RKO (cell line): ENCODE results near the gene MOCS1.

Source experiments
- DNase-seq: peaks from one replicate; pipeline ENCODE4 v3.0.0-alpha.2; 2016; ENCODE audit warnings: low spot score

The MOCS1 gene

GRCh38 chr6:39924283-39924682, 10.0 kb downstream of the MOCS1 start:
- no peak for DNase-seq

- DNase-seq, result no peak
Measured at GRCh38 chr6:39923861-39924260, 10.4 kb downstream of the MOCS1 start.

DNA sequence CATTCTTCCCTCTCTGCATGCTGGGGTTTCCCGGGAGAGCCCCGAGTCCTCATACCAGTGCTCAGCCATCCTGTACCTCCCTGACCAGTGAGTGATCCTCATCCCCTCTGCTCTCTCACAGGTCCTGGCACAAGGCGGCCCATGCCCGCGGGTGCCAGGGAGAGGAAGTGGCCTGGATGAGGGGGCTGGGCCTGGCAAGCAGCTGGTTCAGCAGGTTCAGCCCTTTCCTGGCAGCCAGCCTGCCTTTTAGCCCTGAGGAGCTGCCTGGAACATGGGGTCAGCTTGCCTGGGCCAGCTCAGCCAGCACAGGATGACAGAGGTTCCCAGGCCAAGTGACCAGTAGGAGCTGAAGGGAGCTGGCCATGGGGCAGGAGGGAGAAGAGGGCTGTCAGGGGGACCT, 10.9 kb downstream of the MOCS1 start:
- no peak for DNase-seq

GRCh38 chr6:39922821-39923220, 11.4 kb downstream of the MOCS1 start:
- DNase-seq, result no peak

DNA sequence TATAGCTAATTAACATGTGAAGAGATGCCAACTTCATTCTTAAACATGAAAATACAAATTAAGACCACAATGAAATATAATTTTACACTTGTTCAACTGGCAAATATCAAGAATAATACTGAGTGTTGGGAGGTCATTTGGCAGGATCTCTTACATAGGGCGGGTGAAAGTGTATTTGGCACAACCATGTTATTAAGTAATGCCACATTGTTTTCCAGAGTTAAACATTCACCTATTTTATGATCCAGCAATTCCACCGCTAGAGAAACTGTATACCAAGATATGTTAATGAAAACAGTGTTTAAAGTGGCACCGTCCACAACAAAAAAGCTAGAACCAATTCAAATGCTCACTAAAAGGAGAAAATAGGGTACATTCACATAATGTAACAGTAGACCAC, 14.1 kb downstream of the MOCS1 start:
- DNase-seq, result no peak

DNA sequence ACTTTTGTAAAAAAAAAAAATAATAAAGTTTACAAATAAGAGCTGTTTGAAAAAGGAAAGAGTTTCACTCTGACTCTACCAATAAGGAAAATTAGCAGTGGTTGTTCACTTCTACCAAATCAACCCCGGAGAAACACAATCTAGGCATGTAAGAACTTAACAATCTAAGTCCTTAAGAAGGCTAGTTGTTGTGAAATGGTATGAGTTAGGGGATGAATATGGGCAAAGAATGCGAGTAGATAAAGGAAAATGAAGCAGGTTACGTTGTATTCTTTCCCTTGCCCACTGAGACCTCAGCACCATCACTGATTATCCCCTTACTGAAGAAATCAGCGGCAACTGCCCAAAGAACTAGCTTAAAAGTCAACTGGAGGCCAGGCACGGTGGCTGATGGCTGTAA, 15.4 kb downstream of the MOCS1 start:
- DNase-seq, result no peak

- DNase-seq, result no peak
Measured at GRCh38 chr6:39917981-39918380, 16.3 kb downstream of the MOCS1 start.

- no peak for DNase-seq
Measured at GRCh38 chr6:39917329-39917728, 16.9 kb downstream of the MOCS1 start.

DNA sequence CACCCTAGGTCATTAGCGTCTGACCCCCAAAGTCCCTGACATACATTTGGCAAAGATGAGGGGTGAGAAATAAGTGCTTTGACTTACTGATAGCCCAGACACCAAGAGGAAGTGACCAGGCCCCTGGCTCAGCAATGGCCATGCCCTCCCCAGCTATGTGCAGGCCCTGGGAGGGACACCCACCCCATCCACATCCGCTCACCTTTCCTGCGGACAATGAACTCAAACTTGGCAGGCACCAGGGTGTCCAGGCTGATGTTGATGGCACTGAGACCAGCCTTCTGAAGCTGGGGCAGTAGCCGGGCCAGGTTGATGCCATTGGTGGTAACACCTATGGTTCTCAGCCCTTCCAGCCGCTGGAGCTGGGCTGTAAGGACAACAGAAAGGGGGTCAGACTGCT, 18.4 kb downstream of the MOCS1 start:
- DNase-seq, result no peak

DNA sequence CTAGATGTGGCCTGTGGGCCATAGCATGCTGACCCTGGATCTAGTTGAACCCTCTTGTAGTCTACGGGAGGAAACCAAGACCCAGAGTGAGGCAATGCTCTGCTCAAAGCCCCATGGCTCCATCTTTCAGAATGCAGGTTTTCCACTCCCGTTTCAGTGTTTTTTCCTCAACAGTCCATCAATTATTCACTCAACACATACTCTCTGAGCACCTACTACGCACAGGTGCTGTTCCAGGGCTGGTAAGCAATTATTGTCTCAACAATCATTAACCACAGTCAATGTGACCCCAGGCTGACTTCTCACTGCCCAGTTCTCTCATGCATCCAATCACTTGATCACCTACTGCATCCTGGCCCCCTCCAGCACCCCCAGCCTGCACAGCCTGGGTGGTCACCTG, 20.0 kb downstream of the MOCS1 start:
- no peak for DNase-seq

- DNase-seq, result no peak
Measured at GRCh38 chr6:39913391-39913916, 20.8 kb downstream of the MOCS1 start.

DNA sequence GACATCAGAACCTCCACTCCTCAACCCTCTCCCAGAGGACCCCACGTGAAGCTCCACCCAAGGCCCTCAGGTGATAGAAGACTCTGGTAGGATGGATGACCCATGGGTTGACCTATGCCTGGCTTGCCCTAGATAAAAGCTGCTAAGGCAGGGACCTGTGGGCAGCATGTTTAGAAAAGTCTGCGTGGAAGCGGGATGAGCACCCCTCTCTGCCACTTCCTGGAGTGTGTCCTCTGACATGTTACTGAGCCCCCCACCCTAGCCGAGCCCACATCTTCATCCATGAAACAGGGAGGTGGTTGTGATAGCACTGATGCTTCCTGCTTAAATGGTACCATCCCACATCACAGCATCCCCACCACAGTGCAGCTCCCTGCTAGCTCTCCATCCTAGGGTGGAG, 21.8 kb downstream of the MOCS1 start:
- DNase-seq, result no peak

- DNase-seq, result no peak
Measured at GRCh38 chr6:39911513-39912125, 22.6 kb downstream of the MOCS1 start.

DNA sequence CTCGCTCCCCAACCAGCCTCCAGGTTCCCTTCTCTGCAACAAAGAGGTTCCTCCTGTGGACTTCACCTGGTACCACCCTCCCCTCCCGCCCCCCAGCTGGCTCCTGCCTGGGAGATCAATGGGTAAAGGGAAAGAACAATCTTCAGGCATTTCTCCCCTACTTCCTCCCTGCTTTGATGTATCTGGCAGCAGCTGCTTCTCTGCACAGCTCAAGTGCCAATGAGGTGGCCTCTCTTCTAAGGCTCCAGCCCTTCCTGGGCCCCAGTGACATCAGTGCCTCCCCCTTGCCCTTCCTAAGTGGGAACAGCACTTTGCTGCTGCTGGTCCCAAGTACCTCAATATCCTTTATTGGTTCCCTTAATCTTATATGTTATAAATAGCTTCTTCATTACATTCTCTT, 23.5 kb downstream of the MOCS1 start:
- no peak for DNase-seq

- DNase-seq, result no peak
Measured at GRCh38 chr6:39910164-39910563, 24.1 kb downstream of the MOCS1 start.

GRCh38 chr6:39909701-39910100, 24.6 kb downstream of the MOCS1 start:
- DNase-seq, result no peak

DNA sequence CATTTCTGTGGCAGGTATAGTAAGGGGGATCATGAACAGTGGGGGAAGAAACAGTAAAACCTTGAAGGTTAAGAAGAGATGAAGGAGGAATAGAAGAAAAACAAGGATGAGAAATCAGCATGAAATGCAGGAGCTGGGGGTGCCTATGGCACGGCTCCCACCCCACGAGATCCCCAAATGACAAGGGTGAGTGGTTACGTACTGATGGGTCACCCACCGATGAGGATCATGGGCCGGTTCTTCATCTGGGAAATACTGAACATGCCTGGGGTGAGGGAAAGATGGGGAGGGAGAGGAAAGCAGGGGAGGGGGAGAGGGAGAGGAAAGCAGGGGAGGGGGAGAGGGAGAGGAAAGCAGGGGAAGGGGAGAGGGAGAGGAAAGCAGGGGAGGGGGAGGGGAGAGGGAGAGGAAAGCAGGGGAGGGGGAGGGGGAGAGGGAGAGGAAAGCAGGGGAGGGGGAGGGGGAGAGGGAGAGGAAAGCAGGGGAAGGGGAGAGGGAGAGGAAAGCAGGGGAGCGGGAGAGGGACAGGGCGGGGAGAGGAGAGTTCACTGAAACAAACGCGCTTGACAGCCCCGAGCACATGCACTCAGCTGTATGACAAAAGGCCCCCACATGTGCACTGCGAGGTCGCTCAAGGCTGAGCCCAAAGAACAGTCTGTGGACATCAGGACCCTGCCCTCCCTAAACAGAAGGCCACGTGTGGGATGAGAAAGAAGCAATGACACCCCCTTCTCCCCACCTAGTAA, 25.3 kb downstream of the MOCS1 start:
- DNase-seq, result no peak

DNA sequence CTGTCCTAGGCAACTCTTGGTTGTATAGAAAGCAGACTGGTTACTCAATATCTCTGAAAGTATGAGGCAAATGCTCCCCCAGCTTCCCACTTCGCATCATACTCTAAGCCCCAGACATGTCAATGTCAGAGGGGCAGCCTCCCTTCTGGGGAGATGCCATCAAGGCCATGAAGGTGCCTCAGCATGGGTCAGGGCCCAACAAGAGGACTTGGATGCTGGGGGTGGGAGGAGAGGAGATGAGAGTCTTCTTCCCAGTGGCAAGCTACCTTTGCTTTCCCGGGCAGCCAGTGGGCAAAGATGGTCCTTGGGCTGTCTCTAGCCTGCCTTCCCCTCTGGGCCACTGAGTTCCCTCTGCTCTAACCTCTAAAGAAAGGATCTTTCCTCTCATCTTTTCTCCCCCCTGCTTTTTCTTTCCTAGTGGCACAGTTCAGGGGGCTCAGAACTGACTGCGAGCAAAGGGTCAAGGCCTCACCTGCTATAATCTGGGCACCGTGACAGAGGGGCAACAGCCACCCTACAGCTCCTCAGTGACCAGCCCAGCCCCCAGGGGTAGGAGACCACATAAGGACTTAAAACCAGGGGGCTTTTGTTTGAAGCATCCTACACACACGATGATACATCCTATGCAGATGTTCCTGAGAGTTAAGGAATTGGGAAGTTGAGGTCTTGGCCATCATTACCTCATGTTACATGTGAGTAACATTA, 26.2 kb downstream of the MOCS1 start:
- no peak for DNase-seq

DNA sequence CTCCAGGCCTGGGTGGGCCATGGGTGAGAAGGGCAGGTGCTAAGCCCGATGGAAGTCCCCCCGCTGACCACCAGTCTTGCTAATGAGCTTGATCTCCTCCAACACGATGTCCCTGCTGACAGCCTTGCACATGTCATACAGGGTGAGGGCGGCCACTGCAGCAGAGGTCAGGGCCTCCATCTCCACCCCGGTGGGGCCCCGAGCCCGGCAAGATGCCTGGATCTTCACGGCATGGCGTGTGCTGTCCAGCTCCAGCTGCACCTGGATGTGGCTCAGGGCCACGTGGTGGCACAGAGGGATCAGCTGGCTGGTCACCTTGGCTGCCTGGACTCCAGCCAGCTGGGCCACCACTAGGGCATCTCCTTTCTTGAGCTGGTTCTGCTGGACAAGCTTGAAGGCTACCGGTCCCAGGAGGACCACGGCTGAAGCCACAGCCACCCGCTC, 27.9 kb downstream of the MOCS1 start:
- DNase-seq, result no peak

- no peak for DNase-seq
Measured at GRCh38 chr6:39905640-39905975, 28.7 kb downstream of the MOCS1 start.

- no peak for DNase-seq
Measured at GRCh38 chr6:39904946-39905639, 29.2 kb downstream of the MOCS1 start.

DNA sequence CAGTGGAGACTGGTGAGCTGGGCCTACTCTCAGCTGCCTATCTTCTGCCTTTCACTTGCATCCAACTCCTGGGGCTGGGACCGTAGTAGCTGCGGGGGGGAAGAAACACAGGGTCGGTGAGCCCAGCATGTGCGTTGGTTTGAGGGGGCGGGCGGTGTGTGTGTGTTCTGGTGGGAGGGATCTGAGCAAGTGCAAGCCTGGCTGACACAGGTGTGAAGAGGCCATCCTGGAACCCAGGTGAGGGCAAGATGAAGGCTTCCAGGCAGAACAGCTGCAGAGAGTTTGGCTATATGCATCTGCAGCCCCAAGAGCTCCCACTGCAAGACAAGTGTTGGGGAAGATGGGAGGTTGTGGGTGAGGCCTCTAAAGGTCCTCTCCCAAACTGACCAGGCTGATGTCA, 30.6 kb downstream of the MOCS1 start:
- no peak for DNase-seq
